Transverse colon (tissue), 3 donors: ENCODE data around the gene ZNF217.

ENCODE experiments used
- EP300 ChIP-seq: sonication (generic); formaldehyde crosslinking; IDR thresholded peaks from one replicate; pipeline ENCODE4 v1.6.1; 2017; ENCODE audit warnings: antibody characterized with exemption, low read depth
- TF ChIP-seq, protein P1 (sequence below), 5 experiments: fragments of 200-600 bp in 3 of 5; fragments of 450-650 bp in 2 of 5; sonication (generic) in 3 of 5; IDR thresholded peaks; 1 replicate in 2 of 5; 2 replicates in 3 of 5; pipeline ENCODE4 v1.5.1; 2016 to 2017; ENCODE audit warnings: antibody characterized with exemption in 5 of 5, inconsistent platforms in 3 of 5, mild to moderate bottlenecking in 2 of 5, moderate library complexity in 1 of 5

DNA sequence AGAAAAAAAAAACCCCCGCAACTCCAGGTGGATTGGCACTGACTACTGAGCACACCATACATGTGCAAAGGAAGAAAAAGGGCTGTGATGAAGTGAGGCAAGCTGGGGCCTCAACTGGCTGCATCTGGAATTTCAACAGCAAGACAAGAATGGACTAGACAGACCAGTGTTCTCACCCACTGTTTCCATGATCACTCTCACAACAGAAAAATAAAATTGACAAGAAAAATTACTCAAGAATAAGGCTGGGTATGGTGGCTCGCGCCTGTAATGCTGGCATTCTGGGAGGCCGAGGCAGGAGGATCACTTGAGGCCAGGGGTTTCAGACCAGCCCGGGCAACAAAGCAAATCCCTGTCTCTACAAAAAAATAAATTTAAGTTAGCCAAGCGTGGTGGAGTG lies 18.8 kb downstream of the ZNF217 start:
- TF ChIP-seq EP300, result no peak
- TF ChIP-seq, protein P1, sequence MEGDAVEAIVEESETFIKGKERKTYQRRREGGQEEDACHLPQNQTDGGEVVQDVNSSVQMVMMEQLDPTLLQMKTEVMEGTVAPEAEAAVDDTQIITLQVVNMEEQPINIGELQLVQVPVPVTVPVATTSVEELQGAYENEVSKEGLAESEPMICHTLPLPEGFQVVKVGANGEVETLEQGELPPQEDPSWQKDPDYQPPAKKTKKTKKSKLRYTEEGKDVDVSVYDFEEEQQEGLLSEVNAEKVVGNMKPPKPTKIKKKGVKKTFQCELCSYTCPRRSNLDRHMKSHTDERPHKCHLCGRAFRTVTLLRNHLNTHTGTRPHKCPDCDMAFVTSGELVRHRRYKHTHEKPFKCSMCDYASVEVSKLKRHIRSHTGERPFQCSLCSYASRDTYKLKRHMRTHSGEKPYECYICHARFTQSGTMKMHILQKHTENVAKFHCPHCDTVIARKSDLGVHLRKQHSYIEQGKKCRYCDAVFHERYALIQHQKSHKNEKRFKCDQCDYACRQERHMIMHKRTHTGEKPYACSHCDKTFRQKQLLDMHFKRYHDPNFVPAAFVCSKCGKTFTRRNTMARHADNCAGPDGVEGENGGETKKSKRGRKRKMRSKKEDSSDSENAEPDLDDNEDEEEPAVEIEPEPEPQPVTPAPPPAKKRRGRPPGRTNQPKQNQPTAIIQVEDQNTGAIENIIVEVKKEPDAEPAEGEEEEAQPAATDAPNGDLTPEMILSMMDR (IDR thresholded peaks at IDR 0.05), result no peak
